CD1c-positive myeloid dendritic cell (primary cell): Measurements from ENCODE around the gene SLC5A7.

Experiments
- DNase-seq: peaks from one replicate; pipeline ENCODE4 v3.0.0-alpha.2; 2016; ENCODE audit errors: extremely low spot score

The SLC5A7 gene

GRCh38 chr2:107986278-107987217 is at the start of gene SLC5A7:
Gene SLC5A7, plus strand, starts transcription at chr2:107986524. Its CDS starts 1,632 bp downstream, at chr2:107988156.
- DNase-seq, result no peak

- no peak for DNase-seq
Measured at GRCh38 chr2:107961395-107961794, 24.9 kb upstream of the SLC5A7 start.

- DNase-seq, result no peak
Measured at GRCh38 chr2:107964185-107964584, 22.1 kb upstream of the SLC5A7 start.

GRCh38 chr2:107984707-107985106 is 1.6 kb upstream of the SLC5A7 start:
- DNase-seq, result no peak

- DNase-seq, result no peak
Measured at GRCh38 chr2:107988108-107988507, 1.8 kb downstream of the SLC5A7 start.

GRCh38 chr2:107989445-107989844 is 3.1 kb downstream of the SLC5A7 start:
- DNase-seq, result no peak

- DNase-seq, result no peak
Measured at GRCh38 chr2:107990718-107991117, 4.4 kb downstream of the SLC5A7 start.

- no peak for DNase-seq
Measured at GRCh38 chr2:107992069-107992468, 5.7 kb downstream of the SLC5A7 start.

- no peak for DNase-seq
Measured at GRCh38 chr2:107999158-107999557, 12.8 kb downstream of the SLC5A7 start.

- no peak for DNase-seq
Measured at GRCh38 chr2:108010912-108011591, 24.7 kb downstream of the SLC5A7 start.

- no peak for DNase-seq
Measured at GRCh38 chr2:108013305-108013704, 27.0 kb downstream of the SLC5A7 start.

GRCh38 chr2:108022628-108023027 is 36.3 kb downstream of the SLC5A7 start:
- no peak for DNase-seq

- DNase-seq, result no peak
Measured at GRCh38 chr2:108023776-108024175, 37.5 kb downstream of the SLC5A7 start.

- no peak for DNase-seq
Measured at GRCh38 chr2:108026092-108026794, 39.9 kb downstream of the SLC5A7 start.

- no peak for DNase-seq
Measured at GRCh38 chr2:108029496-108029895, 43.2 kb downstream of the SLC5A7 start.

GRCh38 chr2:108029912-108030311 is 43.6 kb downstream of the SLC5A7 start:
- no peak for DNase-seq

GRCh38 chr2:108031471-108031941 is 45.2 kb downstream of the SLC5A7 start:
- no peak for DNase-seq

- DNase-seq, result no peak
Measured at GRCh38 chr2:108034843-108035242, 48.5 kb downstream of the SLC5A7 start.

- DNase-seq, result no peak
Measured at GRCh38 chr2:108048752-108049151, 62.4 kb downstream of the SLC5A7 start.

- DNase-seq, result no peak
Measured at GRCh38 chr2:108058576-108059137, 72.3 kb downstream of the SLC5A7 start.

GRCh38 chr2:108061439-108062042 is 75.2 kb downstream of the SLC5A7 start:
- DNase-seq, result no peak
